Neural cell (in vitro differentiated cells): Measurements from ENCODE around the gene PDE6C.

Experiments used
- CTCF ChIP-seq: fragments of 450-650 bp; IDR thresholded peaks from 2 replicates; pipeline ENCODE4 v1.5.1; 2014; ENCODE audit warnings: antibody characterized with exemption, mild to moderate bottlenecking, moderate library complexity; ENCODE audit not compliant: poor library complexity, severe bottlenecking
- EZH2 ChIP-seq: fragments of 200-600, 300-800 bp; shearing (Covaris generic), sonication (generic); IDR thresholded peaks from 2 replicates; pipeline ENCODE4 v1.6.1; 2014; ENCODE audit warnings: antibody characterized with exemption, low read length, borderline replicate concordance, mild to moderate bottlenecking; ENCODE audit not compliant: insufficient read depth, poor library complexity, severe bottlenecking
- POLR2AphosphoS5 ChIP-seq: IDR thresholded peaks from 2 replicates; pipeline ENCODE4 v1.6.1; 2012

DNA sequence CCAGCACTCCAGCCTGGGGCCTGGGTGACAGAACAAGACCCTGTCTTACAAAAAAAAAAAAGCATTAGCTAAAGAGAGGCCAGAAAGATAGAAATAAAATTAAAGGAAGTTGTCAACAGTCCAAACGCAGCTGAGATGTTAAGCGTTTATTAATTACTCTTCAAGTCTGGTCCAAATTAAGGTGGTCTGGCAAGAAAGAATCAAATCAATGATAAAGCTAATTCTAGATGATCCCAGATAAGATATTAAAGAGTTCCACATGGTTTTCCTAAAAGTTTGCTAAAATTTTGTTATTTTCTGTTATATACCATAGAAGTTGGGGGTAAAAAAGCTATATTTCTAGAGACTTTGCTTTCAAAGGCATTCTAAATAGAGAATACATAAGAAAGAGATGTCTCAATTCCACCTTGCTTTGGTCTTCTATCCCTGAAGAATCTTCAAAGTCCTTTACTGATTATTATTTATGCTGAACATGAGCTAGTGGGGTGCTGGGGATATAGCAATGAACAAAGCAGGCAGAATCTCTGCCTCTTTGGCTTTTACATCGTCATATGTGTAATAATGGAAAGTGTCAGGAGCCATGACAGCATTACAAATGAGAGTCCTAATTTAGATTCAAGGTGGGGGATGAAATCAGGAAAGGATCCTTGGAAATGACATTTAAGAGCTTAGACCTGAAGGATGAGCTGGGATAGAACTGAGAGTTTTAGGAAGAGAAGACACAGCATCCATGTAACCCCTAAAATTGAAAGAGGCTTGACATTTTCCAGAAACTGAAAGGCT is 66.7 kb downstream of the PDE6C start:
- no peak for TF ChIP-seq CTCF
- TF ChIP-seq EZH2 = no peak
- no peak for TF ChIP-seq POLR2AphosphoS5
